ENCODE measurements around the gene RAD51B.

RAD51B gene

DNA sequence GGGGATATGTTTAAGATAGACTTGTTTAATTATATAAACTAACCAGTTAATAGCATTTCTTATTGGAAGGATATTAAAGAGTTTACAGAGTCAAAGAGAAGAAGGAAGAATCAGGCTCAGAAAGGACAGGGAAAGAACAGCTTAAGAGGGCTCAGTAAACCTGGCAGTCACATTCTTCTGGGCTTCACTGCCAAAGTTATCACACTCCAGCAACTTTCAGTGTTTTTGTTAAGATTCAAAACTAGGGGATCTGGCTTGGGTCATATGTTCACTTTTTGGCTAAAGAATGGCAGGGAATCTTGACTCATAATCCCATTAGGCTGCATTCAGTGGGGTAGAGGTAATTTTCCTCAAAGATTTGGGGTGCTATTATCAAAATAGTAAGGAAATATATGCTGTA lies 312.3 kb downstream of the RAD51B start:
- no peak overlapping the region for H3K27ac ChIP-seq (ENCODE audit: extremely low read depth, low read depth, low read length)
- ChIA-PET POLR2A (no interaction called here), CTCF (interaction anchor here (0.5 to 1.0 kb wide), 2 partner anchors 520 to 692 kb away, joined by 3 to 4 read pairs; no protein-coding TSS in a partner anchor)

DNA sequence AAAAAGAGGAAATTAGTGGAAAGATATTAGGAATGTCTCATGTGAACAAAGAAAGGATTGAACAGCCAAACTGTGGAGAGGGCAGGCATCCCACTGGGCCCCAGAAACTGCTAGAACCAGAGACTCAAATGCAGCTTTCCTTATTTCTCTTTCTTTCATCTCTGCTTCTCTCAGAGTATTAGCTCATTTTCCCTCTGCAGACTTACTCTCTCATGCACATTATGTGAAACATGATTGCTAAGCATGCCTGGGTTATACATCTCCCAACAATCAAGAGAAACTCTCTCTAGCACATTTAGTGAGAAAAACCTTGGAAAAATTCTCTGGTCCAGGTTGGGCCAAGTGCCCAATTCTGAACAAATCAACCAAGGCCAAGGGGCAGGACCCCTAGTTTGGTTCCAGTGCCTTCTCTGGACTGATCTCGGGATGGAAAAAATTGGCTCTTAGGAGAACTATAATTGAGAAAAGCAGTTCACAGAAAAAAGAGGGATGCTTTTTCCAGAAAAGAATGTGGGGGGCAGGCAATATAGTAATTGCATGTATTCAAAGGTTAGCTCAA lies 313.1 kb downstream of the RAD51B start:
- Histone ChIP-seq H3K27ac (ENCODE audit: extremely low read depth, low read depth, low read length) (no peak overlapping the region), H3K9me3 (ENCODE audit: control insufficient read depth, insufficient read depth, low read depth, low read length) (no peaks in the 10 kb centered on the region), H3K4me3 (ENCODE audit: low read depth, low read length) (no peak overlapping the region), H3K36me3 (ENCODE audit: control insufficient read depth in 2 of 2, insufficient read depth in 1 of 2, low read length in 2 of 2) (no peaks in the 10 kb centered on the region), H3K4me1 (ENCODE audit: control insufficient read depth, insufficient read depth, low read length) (peaks cover 5% of the 10 kb centered on the region; the same call in 1 of the 2 replicates)
- POLR2A ChIA-PET: no interaction called here
- CTCF ChIA-PET: no interaction called here
- TF ChIP-seq ZNF398 (tag by site-specific recombination; IDR thresholded peaks at IDR 0.05) (no peak), KLF9 (tag by site-specific recombination; IDR thresholded peaks at IDR 0.05; ENCODE audit: low read depth) (no peak), ZNF157 (tag by site-specific recombination; IDR thresholded peaks at IDR 0.05) (no peak), ZFP41 (tag by site-specific recombination; IDR thresholded peaks at IDR 0.05; ENCODE audit: borderline replicate concordance) (no peak), ZNF140 (tag by site-specific recombination; IDR thresholded peaks at IDR 0.05) (no peak), ZSCAN4 (tag by site-specific recombination; IDR thresholded peaks at IDR 0.05) (no peak), ZNF132 (tag by site-specific recombination; IDR thresholded peaks at IDR 0.05; ENCODE audit: borderline replicate concordance) (no peak), ZNF350 (tag by site-specific recombination; IDR thresholded peaks at IDR 0.05) (no peak), IKZF3 (tag by site-specific recombination; IDR thresholded peaks at IDR 0.05) (no peak)
- TF ChIP-seq, protein P1, sequence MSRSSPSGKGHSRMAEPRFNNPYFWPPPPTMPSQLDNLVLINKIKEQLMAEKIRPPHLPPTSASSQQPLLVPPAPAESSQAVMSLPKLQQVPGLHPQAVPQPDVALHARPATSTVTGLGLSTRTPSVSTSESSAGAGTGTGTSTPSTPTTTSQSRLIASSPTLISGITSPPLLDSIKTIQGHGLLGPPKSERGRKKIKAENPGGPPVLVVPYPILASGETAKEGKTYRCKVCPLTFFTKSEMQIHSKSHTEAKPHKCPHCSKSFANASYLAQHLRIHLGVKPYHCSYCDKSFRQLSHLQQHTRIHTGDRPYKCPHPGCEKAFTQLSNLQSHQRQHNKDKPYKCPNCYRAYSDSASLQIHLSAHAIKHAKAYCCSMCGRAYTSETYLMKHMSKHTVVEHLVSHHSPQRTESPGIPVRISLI (tag by site-specific recombination; IDR thresholded peaks at IDR 0.05): no peak
- TF ChIP-seq, protein P2, sequence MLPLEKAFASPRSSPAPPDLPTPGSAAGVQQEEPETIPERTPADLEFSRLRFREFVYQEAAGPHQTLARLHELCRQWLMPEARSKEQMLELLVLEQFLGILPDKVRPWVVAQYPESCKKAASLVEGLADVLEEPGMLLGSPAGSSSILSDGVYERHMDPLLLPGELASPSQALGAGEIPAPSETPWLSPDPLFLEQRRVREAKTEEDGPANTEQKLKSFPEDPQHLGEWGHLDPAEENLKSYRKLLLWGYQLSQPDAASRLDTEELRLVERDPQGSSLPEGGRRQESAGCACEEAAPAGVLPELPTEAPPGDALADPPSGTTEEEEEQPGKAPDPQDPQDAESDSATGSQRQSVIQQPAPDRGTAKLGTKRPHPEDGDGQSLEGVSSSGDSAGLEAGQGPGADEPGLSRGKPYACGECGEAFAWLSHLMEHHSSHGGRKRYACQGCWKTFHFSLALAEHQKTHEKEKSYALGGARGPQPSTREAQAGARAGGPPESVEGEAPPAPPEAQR (tag by site-specific recombination; IDR thresholded peaks at IDR 0.05): no peak
- TF ChIP-seq, protein P3, sequence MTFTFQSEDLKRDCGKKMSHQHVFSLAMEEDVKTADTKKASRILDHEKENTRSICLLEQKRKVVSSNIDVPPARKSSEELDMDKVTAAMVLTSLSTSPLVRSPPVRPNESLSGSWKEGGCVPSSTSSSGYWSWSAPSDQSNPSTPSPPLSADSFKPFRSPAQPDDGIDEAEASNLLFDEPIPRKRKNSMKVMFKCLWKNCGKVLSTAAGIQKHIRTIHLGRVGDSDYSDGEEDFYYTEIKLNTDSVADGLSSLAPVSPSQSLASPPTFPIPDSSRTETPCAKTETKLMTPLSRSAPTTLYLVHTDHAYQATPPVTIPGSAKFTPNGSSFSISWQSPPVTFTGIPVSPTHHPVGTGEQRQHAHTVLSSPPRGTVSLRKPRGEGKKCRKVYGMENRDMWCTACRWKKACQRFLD (tag by site-specific recombination; IDR thresholded peaks at IDR 0.05): no peak
- TF ChIP-seq, protein P4, sequence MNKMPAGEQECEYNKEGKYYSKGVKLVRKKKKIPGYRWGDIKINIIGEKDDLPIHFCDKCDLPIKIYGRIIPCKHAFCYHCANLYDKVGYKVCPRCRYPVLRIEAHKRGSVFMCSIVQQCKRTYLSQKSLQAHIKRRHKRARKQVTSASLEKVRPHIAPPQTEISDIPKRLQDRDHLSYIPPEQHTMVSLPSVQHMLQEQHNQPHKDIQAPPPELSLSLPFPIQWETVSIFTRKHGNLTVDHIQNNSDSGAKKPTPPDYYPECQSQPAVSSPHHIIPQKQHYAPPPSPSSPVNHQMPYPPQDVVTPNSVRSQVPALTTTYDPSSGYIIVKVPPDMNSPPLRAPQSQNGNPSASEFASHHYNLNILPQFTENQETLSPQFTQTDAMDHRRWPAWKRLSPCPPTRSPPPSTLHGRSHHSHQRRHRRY (tag by site-specific recombination; IDR thresholded peaks at IDR 0.05): no peak

More for the DNA sequence above, 312.3 kb downstream of the RAD51B start:
- H3K36me3 ChIP-seq (ENCODE audit: control insufficient read depth in 2 of 2, insufficient read depth in 1 of 2, low read length in 2 of 2): no peaks in the 10 kb centered on the region
- no peaks in the 10 kb centered on the region for H3K4me1 ChIP-seq (ENCODE audit: control insufficient read depth, insufficient read depth, low read length)
- H3K9me3 ChIP-seq (ENCODE audit: control insufficient read depth, insufficient read depth, low read depth, low read length): no peaks in the 10 kb centered on the region
- TF ChIP-seq ZBTB17 (tag by site-specific recombination; IDR thresholded peaks at IDR 0.05): no peak
- TF ChIP-seq ZNF776 (tag by site-specific recombination; IDR thresholded peaks at IDR 0.05; ENCODE audit: borderline replicate concordance): no peak
- TF ChIP-seq, protein P1 (tag by site-specific recombination; IDR thresholded peaks at IDR 0.05): no peak
- no peak for TF ChIP-seq ZBTB1 (tag by site-specific recombination; IDR thresholded peaks at IDR 0.05)
- TF ChIP-seq ZNF549 (tag by site-specific recombination; IDR thresholded peaks at IDR 0.05): no peak
- no peak for TF ChIP-seq ZNF23 (tag by site-specific recombination; IDR thresholded peaks at IDR 0.05; ENCODE audit: borderline replicate concordance)
- no peak for TF ChIP-seq PBX3 (CRISPR knock-in tag; IDR thresholded peaks at IDR 0.05)
- TF ChIP-seq, protein P5, sequence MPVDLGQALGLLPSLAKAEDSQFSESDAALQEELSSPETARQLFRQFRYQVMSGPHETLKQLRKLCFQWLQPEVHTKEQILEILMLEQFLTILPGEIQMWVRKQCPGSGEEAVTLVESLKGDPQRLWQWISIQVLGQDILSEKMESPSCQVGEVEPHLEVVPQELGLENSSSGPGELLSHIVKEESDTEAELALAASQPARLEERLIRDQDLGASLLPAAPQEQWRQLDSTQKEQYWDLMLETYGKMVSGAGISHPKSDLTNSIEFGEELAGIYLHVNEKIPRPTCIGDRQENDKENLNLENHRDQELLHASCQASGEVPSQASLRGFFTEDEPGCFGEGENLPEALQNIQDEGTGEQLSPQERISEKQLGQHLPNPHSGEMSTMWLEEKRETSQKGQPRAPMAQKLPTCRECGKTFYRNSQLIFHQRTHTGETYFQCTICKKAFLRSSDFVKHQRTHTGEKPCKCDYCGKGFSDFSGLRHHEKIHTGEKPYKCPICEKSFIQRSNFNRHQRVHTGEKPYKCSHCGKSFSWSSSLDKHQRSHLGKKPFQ (tag by site-specific recombination; IDR thresholded peaks at IDR 0.05): no peak
- no peak for TF ChIP-seq ZNF138 (tag by site-specific recombination; IDR thresholded peaks at IDR 0.05; ENCODE audit: borderline replicate concordance)
- TF ChIP-seq ZBTB20 (tag by site-specific recombination; IDR thresholded peaks at IDR 0.05): no peak
- TF ChIP-seq ZNF175 (tag by site-specific recombination; IDR thresholded peaks at IDR 0.05): no peak
- no peak for TF ChIP-seq ZNF830 (tag by site-specific recombination; IDR thresholded peaks at IDR 0.05; ENCODE audit: low read depth)
- no peak for TF ChIP-seq ZNF529 (tag by site-specific recombination; IDR thresholded peaks at IDR 0.05; ENCODE audit: insufficient replicate concordance)
- TF ChIP-seq ZNF248 (tag by site-specific recombination; IDR thresholded peaks at IDR 0.05): no peak
- H3K4me3 ChIP-seq (ENCODE audit: low read depth, low read length): no peak overlapping the region

Measured in HEK293 (cell line).